BLaER1 treated with 17β-estradiol and CSF1 and Interleukin-3, amounts not matched to agents 10 nM and 100 nM (cell line): ENCODE data around the gene PTPRJ.

Experiments used
- H3K27ac ChIP-seq, 11 experiments: shearing (Covaris generic); formaldehyde crosslinking; 2 replicates each; pipeline ENCODE4 v1.8.1; 2022
- H3K27me3 ChIP-seq, 11 experiments: shearing (Covaris generic); formaldehyde crosslinking; 2 replicates each; pipeline ENCODE4 v1.8.1; 2022
- H3K36me3 ChIP-seq, 11 experiments: shearing (Covaris generic); formaldehyde crosslinking; 2 replicates each; pipeline ENCODE4 v1.8.1; 2022
- H3K4me1 ChIP-seq, 10 experiments: shearing (Covaris generic); formaldehyde crosslinking; 2 replicates each; pipeline ENCODE4 v1.8.1; 2022
- H3K4me2 ChIP-seq, 11 experiments: shearing (Covaris generic); formaldehyde crosslinking; 2 replicates each; pipeline ENCODE4 v1.8.1; 2022
- H3K4me3 ChIP-seq, 10 experiments: shearing (Covaris generic); formaldehyde crosslinking; 2 replicates each; pipeline ENCODE4 v1.8.1; 2022
- H3K9ac ChIP-seq, 11 experiments: shearing (Covaris generic); formaldehyde crosslinking; 2 replicates each; pipeline ENCODE4 v1.8.1; 2022
- H3K9me3 ChIP-seq, 11 experiments: shearing (Covaris generic); formaldehyde crosslinking; replicated peaks in 1 of 11; 2 replicates each; pipeline ENCODE4 v1.8.1; 2022
- H4K20me1 ChIP-seq, 11 experiments: shearing (Covaris generic); formaldehyde crosslinking; 2 replicates each; pipeline ENCODE4 v1.8.1; 2022
- Cebpa-rat ChIP-seq, 11 experiments: shearing (Covaris generic); IDR thresholded peaks; 2 replicates each; pipeline ENCODE4 v1.8.1; 2022

PTPRJ gene

DNA sequence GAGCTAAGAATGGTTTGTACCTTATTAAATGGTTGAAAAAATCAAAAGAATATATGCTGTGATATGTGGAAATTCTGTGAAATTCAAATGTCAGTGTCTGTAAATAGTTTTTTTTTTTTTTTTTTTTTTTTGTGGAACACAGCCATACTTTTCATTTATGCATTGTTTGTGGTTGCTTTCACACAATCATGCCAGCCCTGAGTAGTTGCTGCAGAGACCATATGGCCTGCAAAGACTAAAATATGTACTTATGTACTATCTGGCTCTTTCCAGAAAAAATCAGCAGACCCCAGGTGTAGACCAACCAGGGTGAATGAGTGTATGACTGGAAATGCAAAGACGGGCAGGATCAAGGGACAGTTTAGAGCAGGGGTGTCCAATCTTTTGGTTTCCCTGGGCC, 98.3 kb downstream of the PTPRJ start:
- H3K9me3 ChIP-seq, result peaks cover 0 to 8% (median 3%) of the 10 kb centered on the region in 11 experiments; a peak in 9 of 22 replicates
- peaks cover 0 to 70% (median 5%) of the 10 kb centered on the region in 11 experiments; a peak in 10 of 22 replicates for H3K36me3 ChIP-seq
- no peak for TF ChIP-seq Cebpa-rat (IDR thresholded peaks at IDR 0.05)
- H3K4me3 ChIP-seq, result no peak overlapping the region
- no peak overlapping the region for H3K27ac ChIP-seq
- H4K20me1 ChIP-seq, result peaks cover 0 to 100% (median 47%) of the 10 kb centered on the region in 11 experiments; a peak in 16 of 22 replicates
- H3K4me1 ChIP-seq, result peaks cover 19 to 100% (median 28%) of the 10 kb centered on the region in 10 experiments
- H3K27me3 ChIP-seq, result no peaks in the 10 kb centered on the region
- H3K9ac ChIP-seq, result no peak overlapping the region
- peak overlapping the region in 3 of 11 experiments; percentile 80 to 91 (median 85); a peak in 6 of 22 replicates for H3K4me2 ChIP-seq

DNA sequence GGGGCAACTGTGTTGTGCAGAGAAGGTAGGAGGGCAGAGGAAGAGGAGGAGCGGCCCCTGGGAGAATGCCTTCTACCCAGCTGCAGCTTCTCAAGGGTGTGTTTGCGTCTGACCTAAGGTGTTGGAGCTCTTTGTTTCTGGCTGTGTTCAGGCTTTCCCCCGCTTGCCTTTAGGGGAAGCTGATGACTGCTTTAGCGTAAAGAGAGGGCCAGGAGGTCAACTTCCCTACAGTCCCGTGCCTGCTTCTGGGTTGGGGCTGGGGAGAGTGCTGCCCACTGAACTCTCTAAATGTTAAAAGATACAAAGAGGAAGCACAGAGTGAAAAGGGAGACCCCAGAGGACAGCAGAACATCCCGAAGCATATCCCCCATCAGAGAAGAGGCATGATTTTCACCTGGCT, 99.2 kb downstream of the PTPRJ start:
- Histone ChIP-seq H3K27me3 (no peaks in the 10 kb centered on the region), H4K20me1 (peaks cover 0 to 100% (median 45%) of the 10 kb centered on the region in 11 experiments; a peak in 16 of 22 replicates), H3K27ac (peak overlapping the region in 3 of 11 experiments; percentile 15 to 25 (median 17); a peak in 3 of 22 replicates), H3K4me3 (no peak overlapping the region), H3K36me3 (peaks cover 0 to 72% (median 13%) of the 10 kb centered on the region in 11 experiments; a peak in 12 of 22 replicates), H3K4me2 (peak overlapping the region in 5 of 11 experiments; percentile 42 to 91 (median 83); a peak in 9 of 22 replicates), H3K4me1 (peaks cover 19 to 99% (median 28%) of the 10 kb centered on the region in 10 experiments), H3K9me3 (peaks cover 0 to 16% (median 11%) of the 10 kb centered on the region in 11 experiments; a peak in 17 of 22 replicates), H3K9ac (peak overlapping the region in 2 of 11 experiments; percentile 3 to 27; a peak in 2 of 22 replicates)
- no peak for TF ChIP-seq Cebpa-rat (IDR thresholded peaks at IDR 0.05)

GRCh38 chr11:48080301-48080861, 100.0 kb downstream of the PTPRJ start:
- Histone ChIP-seq H3K27ac (peak overlapping the region in 5 of 11 experiments; percentile 16 to 75 (median 70); a peak in 7 of 22 replicates), H3K36me3 (peaks cover 0 to 75% (median 13%) of the 10 kb centered on the region in 11 experiments; a peak in 12 of 22 replicates), H3K27me3 (no peaks in the 10 kb centered on the region), H3K9ac (peak overlapping the region in 3 of 11 experiments; percentile 35 to 63 (median 36); a peak in 1 of 22 replicates), H3K4me3 (peak overlapping the region in 3 of 10 experiments; percentile 8 to 27 (median 19); a peak in 2 of 20 replicates), H3K4me2 (peak overlapping the region; percentile 57 to 91 (median 78)), H4K20me1 (peaks cover 0 to 100% (median 40%) of the 10 kb centered on the region in 11 experiments; a peak in 16 of 22 replicates), H3K9me3 (peaks cover 0 to 16% (median 11%) of the 10 kb centered on the region in 11 experiments; a peak in 17 of 22 replicates), H3K4me1 (peaks cover 19 to 92% (median 28%) of the 10 kb centered on the region in 10 experiments)
- no peak for TF ChIP-seq Cebpa-rat (IDR thresholded peaks at IDR 0.05)

DNA sequence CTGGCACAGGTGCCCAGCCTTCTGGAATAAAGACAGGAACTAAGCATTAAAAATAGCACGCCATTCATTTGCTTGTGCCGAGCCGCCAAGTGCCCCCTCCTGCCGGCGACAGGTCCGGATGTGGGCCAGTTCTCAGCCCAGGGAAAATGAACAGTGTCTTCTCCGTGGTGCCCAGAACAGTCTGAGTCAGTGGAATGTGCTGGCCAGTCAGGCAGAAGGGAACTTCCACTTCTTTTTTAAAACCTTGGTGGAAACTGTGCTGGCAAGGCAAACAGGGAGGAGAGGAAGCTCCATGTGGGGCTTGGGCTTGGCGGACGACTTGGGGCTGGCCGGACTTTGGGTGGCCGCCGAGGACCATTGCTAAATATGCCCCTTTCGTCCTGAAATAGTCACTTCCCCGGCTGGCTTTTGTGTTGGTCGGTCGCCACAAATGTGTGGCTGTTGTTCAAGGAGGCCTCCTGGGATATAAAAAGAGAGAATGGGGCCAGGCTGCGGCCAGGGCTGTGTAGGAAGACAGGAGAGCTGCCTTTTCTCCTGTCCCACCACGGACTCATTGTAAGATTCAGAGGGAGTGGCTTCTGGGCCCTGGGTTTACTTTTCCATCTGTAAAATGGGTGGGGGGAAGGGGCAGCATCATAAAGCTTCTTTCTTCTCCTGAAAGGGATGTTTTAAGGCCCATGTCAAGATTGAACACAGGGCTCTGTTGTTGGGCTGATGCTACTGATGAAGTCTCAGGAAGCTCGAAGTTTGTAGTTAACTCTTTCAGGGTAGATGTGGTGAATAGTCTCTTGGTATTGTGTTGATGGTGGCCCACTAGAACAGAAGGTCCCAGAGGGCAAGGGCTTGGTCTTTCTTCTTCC, 101.0 kb downstream of the PTPRJ start:
- H3K9ac ChIP-seq, result peak overlapping the region in 7 of 11 experiments; percentile 20 to 68 (median 36); a peak in 11 of 22 replicates
- H3K27me3 ChIP-seq, result no peaks in the 10 kb centered on the region
- H3K4me3 ChIP-seq, result peak overlapping the region in 5 of 10 experiments; percentile 8 to 35 (median 27); a peak in 6 of 20 replicates
- peaks cover 0 to 100% (median 43%) of the 10 kb centered on the region in 11 experiments; a peak in 16 of 22 replicates for H4K20me1 ChIP-seq
- no peak for TF ChIP-seq Cebpa-rat (IDR thresholded peaks at IDR 0.05)
- peaks cover 0 to 76% (median 13%) of the 10 kb centered on the region in 11 experiments; a peak in 12 of 22 replicates for H3K36me3 ChIP-seq
- H3K9me3 ChIP-seq, result peaks cover 0 to 16% (median 11%) of the 10 kb centered on the region in 11 experiments; a peak in 17 of 22 replicates
- H3K4me2 ChIP-seq, result peak overlapping the region; percentile 57 to 91 (median 78)
- H3K27ac ChIP-seq, result peak overlapping the region in 10 of 11 experiments; percentile 24 to 75 (median 52); a peak in 16 of 22 replicates
- peaks cover 19 to 91% (median 28%) of the 10 kb centered on the region in 10 experiments for H3K4me1 ChIP-seq

DNA sequence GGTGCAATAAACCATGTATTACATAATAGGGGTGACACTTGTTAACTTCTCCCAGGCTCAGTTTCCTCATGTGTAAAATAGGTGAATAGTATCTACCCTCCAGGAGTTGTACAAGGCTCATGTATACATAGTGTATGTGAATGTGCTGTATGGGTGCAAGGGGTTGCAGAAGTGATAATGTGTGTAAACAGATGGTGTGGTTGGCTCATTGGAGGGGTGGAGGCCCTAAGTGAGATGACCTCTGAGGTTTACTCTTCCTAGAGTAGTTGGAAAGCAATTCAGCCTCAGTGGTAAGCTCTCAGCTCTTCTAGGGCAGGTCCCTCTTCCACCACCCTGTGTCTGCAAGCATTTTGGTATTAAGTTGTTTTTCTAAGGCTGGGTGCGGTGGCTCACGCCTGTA, 102.4 kb downstream of the PTPRJ start:
- Histone ChIP-seq H3K27me3 (no peaks in the 10 kb centered on the region), H3K4me3 (no peak overlapping the region), H3K9me3 (peaks cover 0 to 16% (median 11%) of the 10 kb centered on the region in 11 experiments; a peak in 17 of 22 replicates), H4K20me1 (peaks cover 0 to 100% (median 54%) of the 10 kb centered on the region in 11 experiments; a peak in 17 of 22 replicates), H3K4me2 (peak overlapping the region in 3 of 11 experiments; percentile 80 to 91 (median 85); a peak in 6 of 22 replicates), H3K27ac (peak overlapping the region in 1 of 11 experiments; percentile 28; a peak in 2 of 22 replicates), H3K36me3 (peaks cover 0 to 70% (median 12%) of the 10 kb centered on the region in 11 experiments; a peak in 12 of 22 replicates), H3K9ac (no peak overlapping the region), H3K4me1 (peaks cover 25 to 91% (median 35%) of the 10 kb centered on the region in 10 experiments)
- no peak for TF ChIP-seq Cebpa-rat (IDR thresholded peaks at IDR 0.05)

- Histone ChIP-seq H3K36me3 (peaks cover 0 to 70% (median 12%) of the 10 kb centered on the region in 11 experiments; a peak in 12 of 22 replicates), H3K27me3 (no peaks in the 10 kb centered on the region), H4K20me1 (peaks cover 0 to 100% (median 60%) of the 10 kb centered on the region in 11 experiments; a peak in 17 of 22 replicates), H3K9me3 (peaks cover 0 to 16% (median 11%) of the 10 kb centered on the region in 11 experiments; a peak in 17 of 22 replicates), H3K4me3 (no peak overlapping the region), H3K27ac (peak overlapping the region in 1 of 11 experiments; percentile 28; a peak in 1 of 22 replicates), H3K4me2 (peak overlapping the region in 3 of 11 experiments; percentile 80 to 91 (median 85); a peak in 6 of 22 replicates), H3K4me1 (peaks cover 31 to 91% (median 41%) of the 10 kb centered on the region in 10 experiments), H3K9ac (no peak overlapping the region)
- TF ChIP-seq Cebpa-rat (IDR thresholded peaks at IDR 0.05), result no peak
These were observed 103.1 kb downstream of the PTPRJ start for GRCh38 chr11:48083421-48083820.

GRCh38 chr11:48085688-48086087, 105.3 kb downstream of the PTPRJ start:
- peaks cover 0 to 16% (median 11%) of the 10 kb centered on the region in 11 experiments; a peak in 17 of 22 replicates for H3K9me3 ChIP-seq
- H4K20me1 ChIP-seq, result peaks cover 0 to 100% (median 64%) of the 10 kb centered on the region in 11 experiments; a peak in 18 of 22 replicates
- no peak for TF ChIP-seq Cebpa-rat (IDR thresholded peaks at IDR 0.05)
- H3K4me3 ChIP-seq, result no peak overlapping the region
- H3K27ac ChIP-seq, result no peak overlapping the region
- peaks cover 26 to 91% (median 41%) of the 10 kb centered on the region in 10 experiments for H3K4me1 ChIP-seq
- H3K27me3 ChIP-seq, result no peaks in the 10 kb centered on the region
- H3K36me3 ChIP-seq, result peaks cover 0 to 78% (median 12%) of the 10 kb centered on the region in 11 experiments; a peak in 12 of 22 replicates
- H3K4me2 ChIP-seq, result no peak overlapping the region
- H3K9ac ChIP-seq, result no peak overlapping the region

GRCh38 chr11:48087422-48087821, 107.1 kb downstream of the PTPRJ start:
- Histone ChIP-seq H3K4me3 (no peak overlapping the region), H3K9me3 (peaks cover 0 to 16% (median 11%) of the 10 kb centered on the region in 11 experiments; a peak in 17 of 22 replicates), H3K36me3 (peaks cover 0 to 85% (median 13%) of the 10 kb centered on the region in 11 experiments; a peak in 12 of 22 replicates), H3K27ac (no peak overlapping the region), H3K27me3 (no peaks in the 10 kb centered on the region), H3K4me2 (peak overlapping the region in 8 of 11 experiments; percentile 4 to 58 (median 20); a peak in 12 of 22 replicates), H4K20me1 (peaks cover 0 to 100% (median 68%) of the 10 kb centered on the region in 11 experiments; a peak in 18 of 22 replicates), H3K9ac (no peak overlapping the region), H3K4me1 (peaks cover 10 to 89% (median 24%) of the 10 kb centered on the region in 10 experiments)
- no peak for TF ChIP-seq Cebpa-rat (IDR thresholded peaks at IDR 0.05)
